GM19025 (cell line): ENCODE data around the gene RPL15.
"Not testable (repeated sequence)": the region's sequence is repeated elsewhere in the genome, so short reads cannot be mapped to it uniquely, and the experiment has no call there.

Experiments
- ATAC-seq: cut with Tn5 transposase; IDR thresholded peaks from one replicate; pipeline ENCODE4 v1.9.1; 2021; ENCODE audit warnings: mild to moderate bottlenecking, low read depth, moderate library complexity; ENCODE audit not compliant: unreplicated experiment

RPL15 gene

GRCh38 chr3:23888617-23889228 is 28.2 kb upstream of the RPL15 start:
- no peak for ATAC-seq

GRCh38 chr3:23889386-23889785 is 27.5 kb upstream of the RPL15 start:
- no peak for ATAC-seq

GRCh38 chr3:23889950-23890349 is 27.0 kb upstream of the RPL15 start:
- ATAC-seq: no peak

- no peak for ATAC-seq
These were observed 22.5 kb upstream of the RPL15 start for GRCh38 chr3:23894254-23895061.

- no peak for ATAC-seq
These were observed 21.8 kb upstream of the RPL15 start for GRCh38 chr3:23895181-23895580.

- ATAC-seq: no peak
These were observed 16.2 kb upstream of the RPL15 start for GRCh38 chr3:23900744-23901143.

- no peak for ATAC-seq
These were observed 12.4 kb upstream of the RPL15 start for GRCh38 chr3:23904545-23904944.

- ATAC-seq: no peak
These were observed 7.6 kb upstream of the RPL15 start for GRCh38 chr3:23909341-23909740.

- no peak for ATAC-seq
These were observed 5.5 kb upstream of the RPL15 start for GRCh38 chr3:23911397-23911796.

- ATAC-seq: not testable (repeated sequence)
These were observed 4.6 kb upstream of the RPL15 start for GRCh38 chr3:23912335-23912734.

- ATAC-seq: no peak
These were observed 3.8 kb upstream of the RPL15 start for GRCh38 chr3:23913182-23913581.

GRCh38 chr3:23913873-23914743 is 2.8 kb upstream of the RPL15 start:
- no peak for ATAC-seq

GRCh38 chr3:23915537-23916108 is 1.3 kb upstream of the RPL15 start:
- no peak for ATAC-seq

GRCh38 chr3:23916152-23916885 is 613 bp upstream of the RPL15 start:
- peak; percentile 39 for ATAC-seq

- ATAC-seq: not testable (repeated sequence)
These were observed 859 bp downstream of the RPL15 start for GRCh38 chr3:23917679-23918303.

GRCh38 chr3:23918331-23918730 is 1.4 kb downstream of the RPL15 start:
- not testable (repeated sequence) for ATAC-seq

GRCh38 chr3:23919628-23920027 is 2.7 kb downstream of the RPL15 start:
- ATAC-seq: no peak

GRCh38 chr3:23920151-23920655 is 3.3 kb downstream of the RPL15 start:
- ATAC-seq: no peak

- no peak for ATAC-seq
These were observed 4.2 kb downstream of the RPL15 start for GRCh38 chr3:23921052-23921511.
